ENCODE measurements around the gene ITGB1BP1. TPM values are rescaled to one million over a fixed set of nuclear protein-coding genes. Genes with fewer than 3 reads are reported as not detected.
A peak's percentile ranks its signal among the peaks of the same experiment; 100 is the strongest.

ITGB1BP1 gene
- total RNA-seq, 1 experiment from 2014 or later = 153 TPM

- ATAC-seq (no peak), DNase-seq (ENCODE audit: low read depth, low spot score) (no peak)
- Histone ChIP-seq H3K27ac (ENCODE audit: low read length) (0 out of 2 replicates have a peak overlapping the region, but pooled peaks have one; percentile 2), H3K4me3 (ENCODE audit: low read depth in 2 of 2, low read length in 2 of 2) (no peak overlapping the region), H3K27me3 (ENCODE audit: control insufficient read depth, insufficient read depth, low read length) (no peaks in the 10 kb centered on the region), H3K9me3 (ENCODE audit: control insufficient read depth, insufficient read depth, low read depth, low read length) (no peaks in the 10 kb centered on the region), H3K4me1 (ENCODE audit: control insufficient read depth, insufficient read depth, low read length) (peaks cover 27% of the 10 kb centered on the region), H3K36me3 (ENCODE audit: control insufficient read depth, insufficient read depth, low read length) (peaks cover 36% of the 10 kb centered on the region)
- TF ChIP-seq SIN3A (IDR thresholded peaks at IDR 0.05; ENCODE audit: borderline replicate concordance, insufficient read depth, low read depth, low read length) = no peak
- TF ChIP-seq, protein P1, sequence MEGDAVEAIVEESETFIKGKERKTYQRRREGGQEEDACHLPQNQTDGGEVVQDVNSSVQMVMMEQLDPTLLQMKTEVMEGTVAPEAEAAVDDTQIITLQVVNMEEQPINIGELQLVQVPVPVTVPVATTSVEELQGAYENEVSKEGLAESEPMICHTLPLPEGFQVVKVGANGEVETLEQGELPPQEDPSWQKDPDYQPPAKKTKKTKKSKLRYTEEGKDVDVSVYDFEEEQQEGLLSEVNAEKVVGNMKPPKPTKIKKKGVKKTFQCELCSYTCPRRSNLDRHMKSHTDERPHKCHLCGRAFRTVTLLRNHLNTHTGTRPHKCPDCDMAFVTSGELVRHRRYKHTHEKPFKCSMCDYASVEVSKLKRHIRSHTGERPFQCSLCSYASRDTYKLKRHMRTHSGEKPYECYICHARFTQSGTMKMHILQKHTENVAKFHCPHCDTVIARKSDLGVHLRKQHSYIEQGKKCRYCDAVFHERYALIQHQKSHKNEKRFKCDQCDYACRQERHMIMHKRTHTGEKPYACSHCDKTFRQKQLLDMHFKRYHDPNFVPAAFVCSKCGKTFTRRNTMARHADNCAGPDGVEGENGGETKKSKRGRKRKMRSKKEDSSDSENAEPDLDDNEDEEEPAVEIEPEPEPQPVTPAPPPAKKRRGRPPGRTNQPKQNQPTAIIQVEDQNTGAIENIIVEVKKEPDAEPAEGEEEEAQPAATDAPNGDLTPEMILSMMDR (IDR thresholded peaks at IDR 0.05) = no peak
- no peak for TF ChIP-seq TCF7L2 (IDR thresholded peaks at IDR 0.05; ENCODE audit: low read depth, low read length)
- TF ChIP-seq, protein P2, sequence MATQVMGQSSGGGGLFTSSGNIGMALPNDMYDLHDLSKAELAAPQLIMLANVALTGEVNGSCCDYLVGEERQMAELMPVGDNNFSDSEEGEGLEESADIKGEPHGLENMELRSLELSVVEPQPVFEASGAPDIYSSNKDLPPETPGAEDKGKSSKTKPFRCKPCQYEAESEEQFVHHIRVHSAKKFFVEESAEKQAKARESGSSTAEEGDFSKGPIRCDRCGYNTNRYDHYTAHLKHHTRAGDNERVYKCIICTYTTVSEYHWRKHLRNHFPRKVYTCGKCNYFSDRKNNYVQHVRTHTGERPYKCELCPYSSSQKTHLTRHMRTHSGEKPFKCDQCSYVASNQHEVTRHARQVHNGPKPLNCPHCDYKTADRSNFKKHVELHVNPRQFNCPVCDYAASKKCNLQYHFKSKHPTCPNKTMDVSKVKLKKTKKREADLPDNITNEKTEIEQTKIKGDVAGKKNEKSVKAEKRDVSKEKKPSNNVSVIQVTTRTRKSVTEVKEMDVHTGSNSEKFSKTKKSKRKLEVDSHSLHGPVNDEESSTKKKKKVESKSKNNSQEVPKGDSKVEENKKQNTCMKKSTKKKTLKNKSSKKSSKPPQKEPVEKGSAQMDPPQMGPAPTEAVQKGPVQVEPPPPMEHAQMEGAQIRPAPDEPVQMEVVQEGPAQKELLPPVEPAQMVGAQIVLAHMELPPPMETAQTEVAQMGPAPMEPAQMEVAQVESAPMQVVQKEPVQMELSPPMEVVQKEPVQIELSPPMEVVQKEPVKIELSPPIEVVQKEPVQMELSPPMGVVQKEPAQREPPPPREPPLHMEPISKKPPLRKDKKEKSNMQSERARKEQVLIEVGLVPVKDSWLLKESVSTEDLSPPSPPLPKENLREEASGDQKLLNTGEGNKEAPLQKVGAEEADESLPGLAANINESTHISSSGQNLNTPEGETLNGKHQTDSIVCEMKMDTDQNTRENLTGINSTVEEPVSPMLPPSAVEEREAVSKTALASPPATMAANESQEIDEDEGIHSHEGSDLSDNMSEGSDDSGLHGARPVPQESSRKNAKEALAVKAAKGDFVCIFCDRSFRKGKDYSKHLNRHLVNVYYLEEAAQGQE (IDR thresholded peaks at IDR 0.05; ENCODE audit: insufficient read depth in 1 of 2, low read depth in 2 of 2, low read length in 1 of 2) = no peak
- TF ChIP-seq POLR2AphosphoS5 (IDR thresholded peaks at IDR 0.05; ENCODE audit: low read depth, low read length) = no peak; the same call in 1 of the 2 replicates
- BruUV-seq (replicated peaks) = no TSS peak
- intact Hi-C loops (cut with micrococcal nuclease; ENCODE audit: unreplicated experiment) (no loop called here), in situ Hi-C loops (cut with HindIII; ENCODE audit: low pct_unique_long_range_greater_than_20kb, low sequenced_read_pairs) (no loop called here)
- ChIA-PET POLR2A (interaction anchor here (0.5 kb wide), 1 partner anchor 38 kb away, joined by 9 read pairs; no protein-coding TSS in a partner anchor), CTCF (no interaction called here)
These were observed 21.5 kb downstream of the ITGB1BP1 start for GRCh38 chr2:9401646-9402371.

DNA sequence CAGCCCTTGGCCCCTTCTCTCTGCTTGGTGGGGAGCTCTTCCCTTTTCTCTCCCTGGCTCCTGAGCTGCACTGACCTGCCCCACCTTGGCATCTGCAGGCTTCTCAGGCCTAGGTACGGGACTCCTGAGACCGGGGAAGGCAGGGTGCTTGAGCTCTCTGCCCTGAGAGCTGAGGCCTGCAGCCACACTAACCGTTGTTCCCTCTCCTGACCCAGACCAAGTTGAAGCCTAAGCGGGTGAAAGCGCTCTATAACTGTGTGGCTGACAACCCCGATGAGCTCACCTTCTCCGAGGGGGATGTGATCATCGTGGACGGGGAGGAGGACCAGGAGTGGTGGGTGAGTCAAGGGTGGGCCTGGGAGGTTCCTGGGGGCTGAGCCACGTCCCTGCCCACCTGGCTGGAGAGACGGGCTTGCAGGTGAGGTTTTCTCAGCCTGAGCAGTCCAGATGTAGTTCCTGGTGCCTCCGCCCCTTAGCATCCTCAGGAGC lies 22.2 kb downstream of the ITGB1BP1 start:
- TF ChIP-seq POLR2AphosphoS5 (IDR thresholded peaks at IDR 0.05; ENCODE audit: low read depth, low read length) (no peak), SIN3A (IDR thresholded peaks at IDR 0.05; ENCODE audit: borderline replicate concordance, insufficient read depth, low read depth, low read length) (no peak), TCF7L2 (IDR thresholded peaks at IDR 0.05; ENCODE audit: low read depth, low read length) (no peak)
- TF ChIP-seq, protein P2 (IDR thresholded peaks at IDR 0.05; ENCODE audit: insufficient read depth in 1 of 2, low read depth in 2 of 2, low read length in 1 of 2) = no peak
- TF ChIP-seq, protein P1 (IDR thresholded peaks at IDR 0.05) = no peak
- POLR2A ChIA-PET = interaction anchor here (0.5 kb wide), 1 partner anchor 38 kb away, joined by 9 read pairs; no protein-coding TSS in a partner anchor
- in situ Hi-C loops (cut with HindIII; ENCODE audit: low pct_unique_long_range_greater_than_20kb, low sequenced_read_pairs) = no loop called here
- no peak overlapping the region for H3K27ac ChIP-seq (ENCODE audit: low read length)
- no peaks in the 10 kb centered on the region for H3K27me3 ChIP-seq (ENCODE audit: control insufficient read depth, insufficient read depth, low read length)
- no peaks in the 10 kb centered on the region for H3K9me3 ChIP-seq (ENCODE audit: control insufficient read depth, insufficient read depth, low read depth, low read length)
- ATAC-seq = no peak
- peaks cover 33% of the 10 kb centered on the region for H3K36me3 ChIP-seq (ENCODE audit: control insufficient read depth, insufficient read depth, low read length)
- CTCF ChIA-PET = no interaction called here
- DNase-seq (ENCODE audit: low read depth, low spot score) = no peak
- no TSS peak for BruUV-seq (replicated peaks)
- H3K4me3 ChIP-seq (ENCODE audit: low read depth in 2 of 2, low read length in 2 of 2) = no peak overlapping the region
- intact Hi-C loops (cut with micrococcal nuclease; ENCODE audit: unreplicated experiment) = no loop called here
- peaks cover 27% of the 10 kb centered on the region for H3K4me1 ChIP-seq (ENCODE audit: control insufficient read depth, insufficient read depth, low read length)

Data from Panc1 (cell line).